Stomach (tissue), 4 donors: ENCODE data around the gene STRN3.

Experiments used
- CTCF ChIP-seq, 7 experiments: fragments of 450-650 bp in 4 of 7; fragments of 200-600 bp in 3 of 7; sonication (generic) in 3 of 7; IDR thresholded peaks; one replicate each; pipeline ENCODE4 v1.5.1; 2016 to 2019; ENCODE audit warnings: antibody characterized with exemption in 7 of 7, control low read depth in 2 of 7, mild to moderate bottlenecking in 1 of 7
- POLR2A ChIP-seq, 4 donors: fragments of 450-650 bp; IDR thresholded peaks; one replicate each; pipeline ENCODE4 v1.6.1; 2016; ENCODE audit warnings: antibody characterized with exemption in 4 of 4, control low read depth in 2 of 4, mild to moderate bottlenecking in 1 of 4, moderate library complexity in 1 of 4
- POLR2AphosphoS5 ChIP-seq, 3 donors: sonication (generic); formaldehyde crosslinking; IDR thresholded peaks; one replicate each; pipeline ENCODE4 v1.6.1; 2016; ENCODE audit warnings: antibody characterized with exemption in 3 of 3

DNA sequence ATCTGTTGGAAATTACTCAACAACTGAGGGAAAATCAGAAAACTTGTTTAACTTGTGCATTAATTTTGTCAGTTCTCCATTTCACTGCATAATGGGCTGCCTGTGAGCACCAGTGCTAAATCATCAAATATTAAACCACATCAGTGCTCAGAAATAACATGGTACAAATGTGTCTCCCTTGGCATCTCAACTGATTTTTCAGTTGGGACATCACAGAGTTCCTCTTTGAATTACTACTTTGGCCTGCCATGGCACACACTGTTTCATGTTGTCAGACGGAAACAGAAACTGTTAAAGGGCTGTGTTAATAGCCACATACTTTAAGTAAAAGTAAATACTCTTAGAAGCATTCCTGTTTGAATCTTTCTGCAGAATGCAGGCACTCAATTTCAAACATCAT is 42.1 kb upstream of the STRN3 start:
- TF ChIP-seq CTCF (IDR thresholded peaks at IDR 0.05) (no peak), POLR2AphosphoS5 (IDR thresholded peaks at IDR 0.05) (no peak), POLR2A (IDR thresholded peaks at IDR 0.05) (no peak)
